GM10248 (cell line): Measurements from ENCODE around the gene LOXL4.

Source experiments
- CTCF ChIA-PET: fragments of 300-600 bp; sonication (Branson Sonifier 250); formaldehyde crosslinking; extraction: SDS; loops from one replicate; lab custom pipeline; 2021; ENCODE audit warnings: antibody characterized with exemption; lab: Yijun Ruan, JAX
- POLR2A ChIA-PET: fragments of 350-650 bp; sonication (Branson Sonifier 250); formaldehyde crosslinking; extraction: SDS; loops from one replicate; lab custom pipeline; 2020; ENCODE audit warnings: antibody characterized with exemption; lab: Yijun Ruan, JAX
- DNase-seq: peaks from one replicate; pipeline ENCODE4 v3.0.0; 2012; ENCODE audit errors: extremely low spot score
- CTCF ChIP-seq: IDR thresholded peaks from 2 replicates; pipeline ENCODE4 v1.5.1; 2012; ENCODE audit warnings: mild to moderate bottlenecking, low read depth; ENCODE audit errors: extremely low read depth, missing control alignments, control extremely low read depth

Gene LOXL4

DNA sequence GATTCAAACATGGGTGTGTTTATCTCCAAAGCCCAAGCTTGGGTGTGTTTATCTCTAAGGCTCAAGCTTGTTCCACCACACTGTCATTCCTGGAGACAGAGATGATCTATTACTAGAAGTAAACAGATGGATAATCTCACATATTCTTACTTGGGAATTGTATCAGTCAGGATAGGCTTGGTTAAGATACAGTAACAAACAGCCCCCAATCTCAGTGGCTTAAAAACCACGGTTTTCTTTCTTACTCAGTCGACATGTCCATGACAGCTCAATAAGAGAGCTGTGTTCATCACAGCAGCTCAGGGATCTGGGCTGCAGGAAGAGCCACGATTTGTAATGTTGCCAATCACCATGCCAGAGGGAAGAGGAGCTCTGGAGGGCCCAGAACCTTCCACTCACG is 38.5 kb upstream of the LOXL4 start:
- no peak for TF ChIP-seq CTCF
- ChIA-PET POLR2A (no interaction called here), CTCF (interaction anchor here (0.7 to 1.5 kb wide), 4 partner anchors 15 to 390 kb away, joined by 3 to 4 read pairs (median 3); no protein-coding TSS in a partner anchor)
- no peak for DNase-seq

DNA sequence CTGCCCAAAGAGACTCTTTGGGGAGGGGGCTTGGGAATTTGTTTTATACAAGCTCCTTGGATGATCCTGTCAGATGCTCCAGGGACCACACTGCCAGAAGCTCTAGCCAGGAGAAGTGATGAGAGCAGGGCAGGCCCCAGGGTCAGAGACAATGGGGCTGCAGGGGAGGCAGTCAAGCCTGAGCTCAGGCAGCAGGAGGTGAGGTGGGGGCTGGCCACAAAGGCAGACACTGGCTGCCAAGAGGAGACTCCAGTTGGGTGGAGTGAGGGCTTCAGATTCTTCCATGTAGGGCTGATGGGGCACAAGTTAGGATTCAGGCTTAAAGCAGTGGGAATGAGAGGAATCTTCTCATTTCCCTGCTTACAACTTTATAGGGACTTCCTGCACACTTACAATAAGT is 35.6 kb upstream of the LOXL4 start:
- no peak for DNase-seq
- ChIA-PET POLR2A (no interaction called here), CTCF (interaction anchor here (1.0 kb wide), 1 partner anchor 9 kb away, joined by 3 read pairs; no protein-coding TSS in a partner anchor)
- no peak for TF ChIP-seq CTCF

GRCh38 chr10:98302741-98303365 is 34.9 kb upstream of the LOXL4 start:
- TF ChIP-seq CTCF, result no peak
- ChIA-PET CTCF (interaction anchor here (1.0 to 1.4 kb wide), 4 partner anchors 9 to 40 kb away, joined by 3 to 4 read pairs (median 3); no protein-coding TSS in a partner anchor), POLR2A (interaction anchor here (0.5 kb wide), 1 partner anchor 39 kb away, joined by 3 read pairs; no protein-coding TSS in a partner anchor)
- DNase-seq, result no peak

DNA sequence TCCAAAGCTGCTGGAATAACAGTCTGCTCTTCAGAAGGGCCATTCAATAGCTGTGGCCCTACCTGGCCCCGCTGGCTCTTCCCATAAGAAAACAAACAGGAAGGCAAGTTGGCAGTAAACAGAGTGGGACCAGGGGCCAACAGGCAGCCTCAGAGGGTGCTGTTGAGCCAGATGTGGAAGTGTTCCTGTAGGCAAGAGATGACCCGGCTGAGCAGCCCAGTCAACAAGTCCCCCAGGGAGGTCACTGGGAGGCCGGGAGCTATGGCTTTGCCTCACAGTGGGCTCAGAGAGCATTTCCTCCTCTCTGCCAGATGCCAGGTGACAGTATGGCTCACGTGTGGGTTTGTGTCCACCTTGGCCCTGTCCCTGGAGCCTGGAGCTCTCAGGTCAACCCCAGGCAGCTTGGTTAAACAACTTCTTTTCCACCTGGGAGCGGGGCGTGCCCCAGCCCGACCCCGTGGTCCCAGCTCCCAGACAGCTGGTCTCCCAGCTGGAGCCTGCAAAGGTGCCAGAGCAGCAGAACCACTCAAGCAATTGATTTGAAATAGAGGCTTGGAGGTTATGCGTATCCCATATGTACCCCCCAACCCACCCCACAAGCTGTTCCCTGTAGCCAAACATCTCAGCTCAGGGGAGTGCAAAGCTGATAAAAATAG is 33.8 kb upstream of the LOXL4 start:
- ChIA-PET POLR2A (interaction anchor here (0.5 kb wide), 1 partner anchor 38 kb away, joined by 3 read pairs; no protein-coding TSS in a partner anchor), CTCF (interaction anchor here (1.1 to 1.4 kb wide), 3 partner anchors 8 to 39 kb away, joined by 3 to 4 read pairs (median 3); no protein-coding TSS in a partner anchor)
- no peak for TF ChIP-seq CTCF
- DNase-seq, result no peak

DNA sequence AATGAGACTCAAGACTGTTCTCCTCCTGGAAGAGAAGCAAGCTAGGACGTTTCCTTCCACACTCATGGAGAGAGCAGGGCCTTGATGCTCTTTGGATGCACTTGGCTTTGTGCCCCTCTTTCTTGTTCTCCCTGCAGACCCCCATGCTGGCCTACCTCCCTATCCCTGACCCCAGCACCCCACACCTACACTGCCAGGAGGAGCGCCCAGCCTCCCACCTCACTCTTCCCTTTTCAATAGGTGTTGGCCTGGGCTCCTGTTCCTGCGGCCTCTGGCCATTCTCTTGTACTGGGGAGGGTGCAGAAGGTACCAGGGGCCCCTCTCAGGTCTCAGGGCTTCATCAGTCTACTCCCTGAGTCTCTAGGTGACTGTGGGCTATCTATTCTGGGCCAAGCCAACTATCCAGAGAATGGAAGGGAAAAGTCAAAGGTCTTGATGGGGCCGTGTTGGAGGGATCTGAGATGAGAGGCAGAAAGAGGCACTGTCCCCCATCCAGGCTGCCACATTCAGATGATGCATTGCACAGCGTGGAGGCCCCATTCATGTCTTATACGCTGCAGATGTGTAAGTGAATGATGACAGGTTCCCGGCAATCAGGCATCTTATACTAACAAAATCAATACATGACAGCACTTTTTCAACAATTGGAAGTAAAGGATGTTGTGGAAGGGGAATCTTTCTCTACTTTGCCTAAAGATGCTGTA is 32.7 kb upstream of the LOXL4 start:
- POLR2A ChIA-PET, result no interaction called here
- CTCF ChIA-PET, result interaction anchor here (2.1 kb wide), 1 partner anchor 9 kb away, joined by 6 read pairs; no protein-coding TSS in a partner anchor
- no peak for DNase-seq
- no peak for TF ChIP-seq CTCF

DNA sequence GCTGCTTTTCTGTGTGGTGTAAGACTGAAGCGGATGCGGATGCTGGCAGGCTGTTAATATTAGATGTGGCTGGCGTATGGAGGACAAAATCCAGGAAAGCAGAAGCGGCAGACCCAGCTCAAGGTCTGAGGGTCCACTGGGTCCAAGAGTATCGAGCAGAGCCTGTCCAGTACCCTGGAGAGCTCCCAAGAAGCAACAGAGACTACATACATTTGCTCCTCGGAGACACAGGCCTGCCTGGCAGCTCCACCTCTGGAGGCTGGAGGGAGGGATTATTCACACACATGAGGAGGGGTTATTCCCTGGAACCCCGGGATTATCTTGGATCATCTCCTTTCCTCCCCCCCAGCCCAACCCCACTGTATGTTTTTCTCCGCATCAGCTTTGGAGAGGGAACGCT is 31.3 kb upstream of the LOXL4 start:
- CTCF ChIA-PET, result interaction anchor here (2.1 kb wide), 1 partner anchor 10 kb away, joined by 6 read pairs; no protein-coding TSS in a partner anchor
- POLR2A ChIA-PET, result no interaction called here
- no peak for DNase-seq

More for the DNA sequence above, 31.3 kb upstream of the LOXL4 start:
- TF ChIP-seq CTCF, result no peak
